Measurements from ENCODE around the gene IL27RA.

Gene IL27RA

GRCh38 chr19:14091813-14092462, 60.4 kb downstream of the IL27RA start:
- TF ChIP-seq CTCF (conservative IDR thresholded peaks at IDR 0.05), result no peak
- H3K27ac ChIP-seq, result peak overlapping the region; percentile 90

- TF ChIP-seq CTCF (conservative IDR thresholded peaks at IDR 0.05), result no peak
- no peak overlapping the region for H3K27ac ChIP-seq
These were observed 61.7 kb downstream of the IL27RA start for GRCh38 chr19:14093117-14093823.

- no peak overlapping the region for H3K27ac ChIP-seq
- TF ChIP-seq CTCF (conservative IDR thresholded peaks at IDR 0.05), result no peak
These were observed 63.3 kb downstream of the IL27RA start for GRCh38 chr19:14094854-14095253.

GRCh38 chr19:14096272-14096992, 64.9 kb downstream of the IL27RA start:
- TF ChIP-seq CTCF (conservative IDR thresholded peaks at IDR 0.05), result 0 out of 2 replicates have a peak, but pooled peaks have one; percentile 9
- H3K27ac ChIP-seq, result no peak overlapping the region

GRCh38 chr19:14097532-14098151, 66.1 kb downstream of the IL27RA start:
- no peak overlapping the region for H3K27ac ChIP-seq
- TF ChIP-seq CTCF (conservative IDR thresholded peaks at IDR 0.05), result no peak; the same call in 1 of the 2 replicates

- H3K27ac ChIP-seq, result no peak overlapping the region
- TF ChIP-seq CTCF (conservative IDR thresholded peaks at IDR 0.05), result no peak
These were observed 69.5 kb downstream of the IL27RA start for GRCh38 chr19:14101003-14101545.

Data from VCaP (cell line).